ENCODE results near the gene PLPP1. TPM values are rescaled to one million over a fixed set of nuclear protein-coding genes. Genes with fewer than 3 reads are reported as not detected.

Gene PLPP1
- total and polyA plus RNA-seq, 3 donors from 2014 or later, result 64.7 to 111 (median 66.7) TPM

DNA sequence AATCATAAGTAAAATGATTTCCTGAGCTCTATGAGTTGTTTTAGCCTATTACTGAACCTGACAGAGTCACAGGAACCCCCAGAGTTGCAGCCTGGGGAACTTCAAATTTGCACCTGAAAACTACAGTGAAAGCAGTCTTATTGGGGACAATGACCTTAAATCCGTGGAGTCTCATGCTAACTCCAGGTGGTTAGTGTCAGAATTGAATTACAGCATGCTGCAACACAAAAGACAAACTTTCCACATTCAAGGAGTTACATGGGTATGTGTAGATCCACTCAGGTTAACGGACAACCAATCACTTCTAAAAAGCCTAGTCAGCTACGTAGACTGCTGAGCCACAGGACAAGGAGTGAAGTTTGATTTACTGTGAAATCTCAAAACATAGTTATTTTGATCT lies 49.7 kb downstream of the PLPP1 start:
- TF ChIP-seq, protein P1, sequence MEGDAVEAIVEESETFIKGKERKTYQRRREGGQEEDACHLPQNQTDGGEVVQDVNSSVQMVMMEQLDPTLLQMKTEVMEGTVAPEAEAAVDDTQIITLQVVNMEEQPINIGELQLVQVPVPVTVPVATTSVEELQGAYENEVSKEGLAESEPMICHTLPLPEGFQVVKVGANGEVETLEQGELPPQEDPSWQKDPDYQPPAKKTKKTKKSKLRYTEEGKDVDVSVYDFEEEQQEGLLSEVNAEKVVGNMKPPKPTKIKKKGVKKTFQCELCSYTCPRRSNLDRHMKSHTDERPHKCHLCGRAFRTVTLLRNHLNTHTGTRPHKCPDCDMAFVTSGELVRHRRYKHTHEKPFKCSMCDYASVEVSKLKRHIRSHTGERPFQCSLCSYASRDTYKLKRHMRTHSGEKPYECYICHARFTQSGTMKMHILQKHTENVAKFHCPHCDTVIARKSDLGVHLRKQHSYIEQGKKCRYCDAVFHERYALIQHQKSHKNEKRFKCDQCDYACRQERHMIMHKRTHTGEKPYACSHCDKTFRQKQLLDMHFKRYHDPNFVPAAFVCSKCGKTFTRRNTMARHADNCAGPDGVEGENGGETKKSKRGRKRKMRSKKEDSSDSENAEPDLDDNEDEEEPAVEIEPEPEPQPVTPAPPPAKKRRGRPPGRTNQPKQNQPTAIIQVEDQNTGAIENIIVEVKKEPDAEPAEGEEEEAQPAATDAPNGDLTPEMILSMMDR (IDR thresholded peaks at IDR 0.05), result no peak
- no peak for TF ChIP-seq POLR2A (IDR thresholded peaks at IDR 0.05)
- DNase-seq, result no peak
- WGBS, 2 donors, result 75 to 98% methylated on average over 3 of the region's 3 CpGs
- Histone ChIP-seq H3K36me3 (ENCODE audit: low read depth, missing control alignments) (no peaks in the 10 kb centered on the region), H3K27me3 (no peaks in the 10 kb centered on the region), H3K9me3 (no peaks in the 10 kb centered on the region), H3K4me3 (no peak overlapping the region), H3K4me1 (no peaks in the 10 kb centered on the region), H3K27ac (no peak overlapping the region)
- intact Hi-C loops (cut with DNase I; ENCODE audit: low total_unique reads), result no loop called here

DNA sequence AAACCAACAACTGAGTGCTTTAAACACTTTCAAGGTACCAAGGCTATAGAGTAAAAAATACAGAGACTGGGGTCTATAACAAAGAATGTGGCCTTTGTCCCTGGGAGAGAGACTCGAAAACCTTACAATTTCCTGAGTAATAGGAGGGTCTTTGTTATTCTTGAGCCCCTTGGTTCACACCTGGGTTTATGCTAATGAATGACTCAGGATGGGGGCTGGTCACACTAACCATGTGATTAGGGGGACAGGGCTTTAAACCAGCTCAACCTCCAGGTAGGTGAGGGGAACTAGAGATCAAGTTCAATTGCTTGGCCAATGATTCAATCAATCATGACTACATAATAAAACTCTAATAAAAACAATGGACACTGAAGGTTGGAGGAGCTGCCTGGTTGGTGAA lies 50.2 kb downstream of the PLPP1 start:
- H3K27me3 ChIP-seq, result no peaks in the 10 kb centered on the region
- no peaks in the 10 kb centered on the region for H3K4me1 ChIP-seq
- no peaks in the 10 kb centered on the region for H3K36me3 ChIP-seq (ENCODE audit: low read depth, missing control alignments)
- 88 to 92% methylated on average over 1 of the region's 1 CpG for WGBS, 2 donors
- no peak overlapping the region for H3K27ac ChIP-seq
- no peaks in the 10 kb centered on the region for H3K9me3 ChIP-seq
- intact Hi-C loops (cut with DNase I; ENCODE audit: low total_unique reads), result no loop called here
- TF ChIP-seq POLR2A (IDR thresholded peaks at IDR 0.05), result no peak
- TF ChIP-seq, protein P1 (IDR thresholded peaks at IDR 0.05), result no peak
- no peak for DNase-seq
- H3K4me3 ChIP-seq, result no peak overlapping the region

DNA sequence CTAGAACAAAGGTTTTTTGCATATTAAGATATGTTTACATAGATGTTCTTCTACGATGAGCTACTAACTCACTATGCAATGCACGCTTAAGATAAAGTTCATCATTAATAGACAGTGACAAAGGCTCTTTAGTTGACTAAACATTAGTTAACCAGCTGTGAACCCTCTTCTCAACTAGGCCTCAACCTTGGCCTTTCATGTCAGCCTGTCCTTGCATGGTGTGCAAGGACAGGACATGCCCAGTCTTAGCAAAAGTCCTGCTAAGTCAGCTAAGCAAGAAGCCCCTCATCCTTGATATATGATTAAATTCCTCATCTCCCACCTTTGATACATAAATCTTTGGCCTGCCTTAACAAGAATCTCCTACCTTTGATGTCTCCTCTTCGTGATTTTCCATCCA lies 50.9 kb downstream of the PLPP1 start:
- H3K36me3 ChIP-seq (ENCODE audit: low read depth, missing control alignments), result no peaks in the 10 kb centered on the region
- H3K27ac ChIP-seq, result no peak overlapping the region
- no peaks in the 10 kb centered on the region for H3K9me3 ChIP-seq
- no peak overlapping the region for H3K4me3 ChIP-seq
- no peaks in the 10 kb centered on the region for H3K4me1 ChIP-seq
- H3K27me3 ChIP-seq, result no peaks in the 10 kb centered on the region
- TF ChIP-seq, protein P1 (IDR thresholded peaks at IDR 0.05), result no peak
- TF ChIP-seq POLR2A (IDR thresholded peaks at IDR 0.05), result no peak
- intact Hi-C loops (cut with DNase I; ENCODE audit: low total_unique reads), result no loop called here
- WGBS, 2 donors, result 78 to 89% methylated on average over 3 of the region's 3 CpGs
- DNase-seq, result no peak

DNA sequence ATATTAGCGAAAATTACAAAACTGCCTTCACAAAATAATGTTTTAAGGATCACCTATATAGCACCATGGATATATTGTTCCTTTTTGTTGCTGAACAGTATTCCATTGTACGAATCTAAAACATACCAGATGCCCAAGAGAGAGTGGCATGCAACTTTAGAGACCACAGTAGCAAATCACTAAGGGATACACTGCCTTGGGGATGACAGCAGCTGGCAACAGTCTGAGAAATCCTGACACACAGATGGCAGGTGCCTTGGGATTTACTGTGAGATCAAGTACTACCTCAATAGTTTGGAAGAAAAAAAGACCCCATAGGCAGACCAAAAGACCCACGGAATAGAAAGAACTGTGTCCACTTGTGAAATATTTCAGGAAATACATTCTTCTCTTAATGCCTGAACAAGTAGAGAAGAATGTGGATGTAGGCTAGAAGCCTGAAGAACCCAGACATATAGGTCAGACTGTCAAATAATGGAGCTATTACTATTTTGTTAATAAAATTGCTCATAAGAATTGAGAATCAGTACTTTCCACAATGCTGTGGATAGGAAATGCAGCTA lies 53.4 kb downstream of the PLPP1 start:
- H3K27me3 ChIP-seq, result no peaks in the 10 kb centered on the region
- H3K36me3 ChIP-seq (ENCODE audit: low read depth, missing control alignments), result no peaks in the 10 kb centered on the region
- intact Hi-C loops (cut with DNase I; ENCODE audit: low total_unique reads), result no loop called here
- no peaks in the 10 kb centered on the region for H3K4me1 ChIP-seq
- H3K4me3 ChIP-seq, result no peak overlapping the region
- WGBS, 2 donors, result 85 to 91% methylated on average over 3 of the region's 3 CpGs
- DNase-seq, result no peak
- H3K9me3 ChIP-seq, result no peaks in the 10 kb centered on the region
- no peak overlapping the region for H3K27ac ChIP-seq
- no peak for TF ChIP-seq POLR2A (IDR thresholded peaks at IDR 0.05)
- TF ChIP-seq, protein P1 (IDR thresholded peaks at IDR 0.05), result no peak

DNA sequence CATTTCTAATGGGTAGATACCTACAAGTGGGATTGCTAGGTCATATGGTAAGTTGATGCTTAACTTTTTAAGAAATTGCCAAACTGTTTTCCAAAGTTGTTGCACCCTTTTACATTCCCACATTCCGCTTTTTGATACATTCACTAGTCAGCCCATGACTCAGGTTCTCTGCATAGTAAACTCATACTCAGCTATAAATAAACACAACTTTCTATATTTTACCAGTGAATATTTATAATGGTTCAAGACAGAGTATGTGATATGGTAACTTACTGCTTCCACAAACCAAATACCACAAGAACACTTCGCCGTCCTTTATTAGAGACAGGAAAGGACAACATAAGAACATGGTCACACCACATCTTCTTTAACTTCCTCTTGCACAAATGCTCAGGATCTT lies 54.0 kb downstream of the PLPP1 start:
- no peak for DNase-seq
- Histone ChIP-seq H3K4me1 (no peaks in the 10 kb centered on the region), H3K36me3 (ENCODE audit: low read depth, missing control alignments) (no peaks in the 10 kb centered on the region), H3K9me3 (no peaks in the 10 kb centered on the region), H3K27me3 (no peaks in the 10 kb centered on the region), H3K4me3 (no peak overlapping the region), H3K27ac (no peak overlapping the region)
- WGBS, 2 donors, result 74 to 88% methylated on average over 3 of the region's 3 CpGs
- intact Hi-C loops (cut with DNase I; ENCODE audit: low total_unique reads), result no loop called here
- TF ChIP-seq POLR2A (IDR thresholded peaks at IDR 0.05), result no peak
- TF ChIP-seq, protein P1 (IDR thresholded peaks at IDR 0.05), result no peak

All from testis (tissue), 3 donors.